Transverse colon (tissue), 4 donors: ENCODE results near the gene TEDC1. TPM values are rescaled to one million over a fixed set of nuclear protein-coding genes. Genes with fewer than 3 reads are reported as not detected.

Experiments
- DNase-seq: peaks from one replicate; pipeline ENCODE4 v3.0.0-alpha.2; 2019
- H3K27ac ChIP-seq, 4 donors: fragments of 200-600 bp; sonication (generic); 2 replicates each; pipeline ENCODE4 v1.5.1; 2016 to 2018; ENCODE audit warnings: inconsistent platforms in 4 of 4
- H3K27me3 ChIP-seq: fragments of 200-600 bp; sonication (generic); 2 replicates; pipeline ENCODE4 v1.5.1; 2017; ENCODE audit warnings: inconsistent platforms
- H3K36me3 ChIP-seq, 4 donors: fragments of 200-600 bp; sonication (generic); 2 replicates each; pipeline ENCODE4 v1.5.1; 2017 to 2019; ENCODE audit warnings: inconsistent platforms in 4 of 4
- H3K4me1 ChIP-seq, 4 donors: fragments of 200-600 bp; sonication (generic); 2 replicates each; pipeline ENCODE4 v1.5.1; 2017 to 2020; ENCODE audit warnings: inconsistent platforms in 4 of 4
- H3K4me3 ChIP-seq, 4 donors: fragments of 200-600 bp; sonication (generic); 1 replicate in 1 of 4; 2 replicates in 3 of 4; pipeline versions ENCODE4 v1.5.1 to v1.6.1; 2017 to 2019; ENCODE audit warnings: inconsistent platforms in 4 of 4
- H3K9me3 ChIP-seq, 2 donors: fragments of 200-600 bp; sonication (generic); 2 replicates each; pipeline ENCODE4 v1.5.1; 2017 to 2019; ENCODE audit warnings: inconsistent platforms in 2 of 2
- EP300 ChIP-seq: sonication (generic); formaldehyde crosslinking; IDR thresholded peaks from one replicate; pipeline ENCODE4 v1.6.1; 2017; ENCODE audit warnings: antibody characterized with exemption, low read depth
- POLR2A ChIP-seq: fragments of 450-650 bp; IDR thresholded peaks from one replicate; pipeline ENCODE4 v1.6.1; 2016; ENCODE audit warnings: antibody characterized with exemption, mild to moderate bottlenecking, moderate library complexity
- POLR2AphosphoS5 ChIP-seq, 3 donors: sonication (generic); formaldehyde crosslinking; IDR thresholded peaks; one replicate each; pipeline ENCODE4 v1.6.1; 2016; ENCODE audit warnings: antibody characterized with exemption in 3 of 3
- WGBS, 2 donors: methylation state at CpG; one replicate each; pipeline ENCODE4 v1.1.5; 2018; ENCODE audit warnings: low coverage in 1 of 2; 5-methylcytosine and 5-hydroxymethylcytosine counted together
- in situ Hi-C, 4 donors: fragments of 200-750 bp; cut with MboI; loops; one replicate each; pipeline versions ENCODE4 v1.15.0 to v1.15.1; 2017; ENCODE audit warnings: low sequenced_read_pairs in 3 of 4, low pct_ligation_motif_present in 1 of 4, low pct_unique_long_range_greater_than_20kb in 1 of 4
- intact Hi-C: fragments of 100-400 bp; cut with DNase I; formaldehyde crosslinking; loops from one replicate; pipeline ENCODE4 v1.15.1; 2023; ENCODE audit warnings: low total_unique reads
- total RNA-seq, 4 donors: library from RNA; depleted of rRNA; stranded (reverse); fragments of >200 nt; gene quantifications; one replicate each; pipeline ENCODE4 v1.1.0, GENCODE V29; 2016
- TF ChIP-seq, protein P1 (sequence below), 5 experiments: fragments of 200-600 bp in 3 of 5; fragments of 450-650 bp in 2 of 5; sonication (generic) in 3 of 5; IDR thresholded peaks; 1 replicate in 2 of 5; 2 replicates in 3 of 5; pipeline ENCODE4 v1.5.1; 2016 to 2017; ENCODE audit warnings: antibody characterized with exemption in 5 of 5, inconsistent platforms in 3 of 5, mild to moderate bottlenecking in 2 of 5, moderate library complexity in 1 of 5

Gene TEDC1
- total RNA-seq, 4 donors from 2014 or later: 10.8 to 52.9 (median 29.5) TPM

DNA sequence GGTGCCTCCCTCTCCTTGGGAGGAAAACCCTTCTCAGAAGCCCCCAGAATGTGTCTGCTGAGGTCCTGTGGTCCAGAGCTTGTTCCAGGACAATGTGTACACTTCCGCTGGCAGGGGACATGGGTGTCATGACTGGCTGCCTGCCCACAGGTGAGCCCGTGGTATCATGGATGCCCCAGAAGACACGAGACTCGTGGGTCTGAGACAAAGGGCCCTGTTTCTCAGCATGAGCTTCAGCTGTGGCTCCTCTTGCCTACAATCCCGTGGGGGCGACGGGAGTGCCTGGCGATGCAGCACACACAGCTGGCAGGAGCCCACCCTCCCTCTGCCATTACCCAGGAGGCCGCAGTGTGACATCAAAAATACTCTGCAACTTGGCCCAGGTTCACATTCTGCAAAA is 42.3 kb downstream of the TEDC1 start:
- intact Hi-C loops: no loop called here
- peaks cover 0 to 17% (median 13%) of the 10 kb centered on the region in 4 donors for H3K4me1 ChIP-seq
- in situ Hi-C loops: no loop called here
- H3K27me3 ChIP-seq: peaks cover 49% of the 10 kb centered on the region
- no peak overlapping the region for H3K4me3 ChIP-seq
- H3K27ac ChIP-seq: no peak overlapping the region
- TF ChIP-seq, protein P1, sequence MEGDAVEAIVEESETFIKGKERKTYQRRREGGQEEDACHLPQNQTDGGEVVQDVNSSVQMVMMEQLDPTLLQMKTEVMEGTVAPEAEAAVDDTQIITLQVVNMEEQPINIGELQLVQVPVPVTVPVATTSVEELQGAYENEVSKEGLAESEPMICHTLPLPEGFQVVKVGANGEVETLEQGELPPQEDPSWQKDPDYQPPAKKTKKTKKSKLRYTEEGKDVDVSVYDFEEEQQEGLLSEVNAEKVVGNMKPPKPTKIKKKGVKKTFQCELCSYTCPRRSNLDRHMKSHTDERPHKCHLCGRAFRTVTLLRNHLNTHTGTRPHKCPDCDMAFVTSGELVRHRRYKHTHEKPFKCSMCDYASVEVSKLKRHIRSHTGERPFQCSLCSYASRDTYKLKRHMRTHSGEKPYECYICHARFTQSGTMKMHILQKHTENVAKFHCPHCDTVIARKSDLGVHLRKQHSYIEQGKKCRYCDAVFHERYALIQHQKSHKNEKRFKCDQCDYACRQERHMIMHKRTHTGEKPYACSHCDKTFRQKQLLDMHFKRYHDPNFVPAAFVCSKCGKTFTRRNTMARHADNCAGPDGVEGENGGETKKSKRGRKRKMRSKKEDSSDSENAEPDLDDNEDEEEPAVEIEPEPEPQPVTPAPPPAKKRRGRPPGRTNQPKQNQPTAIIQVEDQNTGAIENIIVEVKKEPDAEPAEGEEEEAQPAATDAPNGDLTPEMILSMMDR (IDR thresholded peaks at IDR 0.05): no peak
- TF ChIP-seq EP300 (no peak), POLR2AphosphoS5 (IDR thresholded peaks at IDR 0.05) (no peak), POLR2A (no peak)
- no peak for DNase-seq
- 75% methylated on average over 9 of the region's 9 CpGs; no CpG with 5 or more reads in 1 of the 2 donors for WGBS, 2 donors
- H3K9me3 ChIP-seq: no peaks in the 10 kb centered on the region
- H3K36me3 ChIP-seq: no peaks in the 10 kb centered on the region

DNA sequence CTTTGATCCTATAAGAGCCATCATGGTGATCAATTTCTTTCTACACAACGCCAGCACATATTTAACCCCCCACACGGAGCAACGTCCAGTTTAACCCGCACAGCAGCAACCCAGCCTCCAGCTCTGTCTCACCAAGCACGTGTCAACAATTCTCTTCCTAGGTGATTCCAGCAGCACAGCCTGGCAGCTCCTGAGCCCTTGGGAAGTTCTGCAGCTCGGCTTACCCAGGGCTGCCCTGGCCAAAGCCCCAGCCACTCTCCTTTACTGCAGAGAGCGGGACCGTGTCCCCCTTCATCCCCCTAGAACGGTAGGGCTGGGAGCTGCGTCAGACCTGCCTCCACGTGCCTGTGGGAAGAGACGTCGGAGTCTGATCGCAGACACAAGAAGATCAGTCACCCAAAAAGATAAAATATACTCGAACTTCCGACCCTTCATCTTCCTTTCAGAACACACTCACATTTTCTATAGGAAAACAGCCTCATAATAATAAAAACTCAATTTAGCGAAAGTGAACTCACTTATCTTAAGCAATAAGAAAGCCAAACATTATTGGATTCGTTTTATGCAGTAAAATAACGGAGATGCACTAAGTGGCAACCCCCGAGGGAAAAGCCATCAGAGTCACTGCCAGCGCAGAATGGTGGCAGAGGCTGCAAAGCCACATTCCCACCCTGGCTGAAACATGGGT is 42.9 kb downstream of the TEDC1 start:
- peaks cover 46% of the 10 kb centered on the region for H3K27me3 ChIP-seq
- intact Hi-C loops: no loop called here
- no peaks in the 10 kb centered on the region for H3K36me3 ChIP-seq
- WGBS, 2 donors: 65 to 66% methylated on average over 6 to 21 of the region's 21 CpGs
- DNase-seq: no peak
- no peak overlapping the region for H3K4me3 ChIP-seq
- H3K4me1 ChIP-seq: peaks cover 0 to 12% (median 10%) of the 10 kb centered on the region in 4 donors
- in situ Hi-C loops: no loop called here
- TF ChIP-seq POLR2AphosphoS5 (IDR thresholded peaks at IDR 0.05): no peak
- TF ChIP-seq POLR2A: no peak
- no peak for TF ChIP-seq EP300
- TF ChIP-seq, protein P1 (IDR thresholded peaks at IDR 0.05): no peak
- no peak overlapping the region for H3K27ac ChIP-seq
- H3K9me3 ChIP-seq: no peaks in the 10 kb centered on the region

DNA sequence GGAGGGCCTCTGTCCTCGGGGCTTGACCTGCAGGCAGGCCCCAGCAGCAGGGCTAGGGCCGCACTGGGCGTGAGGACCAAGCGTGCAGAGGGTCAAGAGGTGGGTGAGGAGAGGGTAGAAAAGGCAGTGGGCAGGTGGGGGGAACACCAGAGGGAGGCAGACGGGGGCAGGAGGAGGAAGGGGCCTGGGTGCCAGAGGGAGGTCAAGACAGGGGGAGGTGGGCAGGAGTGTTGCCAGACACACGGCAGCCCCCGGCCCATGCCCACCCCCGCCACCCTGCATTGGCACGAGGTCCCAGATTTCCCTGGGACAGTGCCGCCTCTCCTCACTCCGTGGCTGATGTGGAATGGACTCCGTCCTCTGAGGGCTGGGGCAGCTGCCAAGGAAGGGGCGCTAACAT is 43.5 kb downstream of the TEDC1 start:
- WGBS, 2 donors: 58% methylated on average over 13 of the region's 13 CpGs; no CpG with 5 or more reads in 1 of the 2 donors
- Histone ChIP-seq H3K36me3 (no peaks in the 10 kb centered on the region), H3K27me3 (peaks cover 40% of the 10 kb centered on the region), H3K27ac (no peak overlapping the region), H3K9me3 (no peaks in the 10 kb centered on the region), H3K4me1 (peaks cover 0 to 5% (median 4%) of the 10 kb centered on the region in 4 donors), H3K4me3 (no peak overlapping the region)
- no peak for DNase-seq
- in situ Hi-C loops (no loop called here), intact Hi-C loops (no loop called here)
- TF ChIP-seq POLR2A: no peak
- TF ChIP-seq, protein P1 (IDR thresholded peaks at IDR 0.05): no peak
- no peak for TF ChIP-seq POLR2AphosphoS5 (IDR thresholded peaks at IDR 0.05)
- no peak for TF ChIP-seq EP300

DNA sequence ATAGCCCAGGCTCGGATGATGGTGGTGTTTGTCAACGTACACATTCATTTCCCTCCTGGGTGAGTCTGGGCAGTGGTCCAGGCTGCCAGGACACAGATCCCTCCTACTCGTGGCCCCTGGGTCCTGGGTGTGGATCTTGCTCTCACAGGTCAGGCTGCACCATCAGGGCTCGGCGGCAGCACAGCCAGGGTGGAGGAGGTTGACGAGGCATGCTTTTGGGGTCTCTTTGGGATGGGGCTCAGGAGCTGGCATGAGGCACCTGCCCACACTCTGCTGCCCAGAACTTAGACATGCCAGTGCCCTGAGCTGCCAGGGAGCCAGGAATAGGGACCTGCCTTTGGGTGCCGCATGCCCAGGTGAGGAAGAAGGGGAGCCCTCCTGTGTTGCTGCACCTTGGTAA is 45.0 kb downstream of the TEDC1 start:
- TF ChIP-seq, protein P1 (IDR thresholded peaks at IDR 0.05): no peak
- TF ChIP-seq EP300: no peak
- TF ChIP-seq POLR2A: no peak
- no peak for TF ChIP-seq POLR2AphosphoS5 (IDR thresholded peaks at IDR 0.05)
- no peak for DNase-seq
- H3K27ac ChIP-seq: no peak overlapping the region
- no peaks in the 10 kb centered on the region for H3K9me3 ChIP-seq
- WGBS, 2 donors: 80% methylated on average over 7 of the region's 7 CpGs; no CpG with 5 or more reads in 1 of the 2 donors
- in situ Hi-C loops (no loop called here), intact Hi-C loops (no loop called here)
- H3K4me3 ChIP-seq: no peak overlapping the region
- H3K4me1 ChIP-seq: no peaks in the 10 kb centered on the region
- H3K36me3 ChIP-seq: no peaks in the 10 kb centered on the region
- H3K27me3 ChIP-seq: peaks cover 30% of the 10 kb centered on the region
